GM12873 (cell line): Measurements from ENCODE around the gene KAT7.
A peak's percentile ranks its signal among the peaks of the same experiment; 100 is the strongest.

Experiments
- CTCF ChIP-seq: IDR thresholded peaks from 2 replicates; pipeline ENCODE4 v1.5.1; 2012; ENCODE audit warnings: low read depth, mild to moderate bottlenecking, moderate library complexity, low read length, control low read depth; ENCODE audit not compliant: insufficient read depth; ENCODE audit errors: missing control alignments

The KAT7 gene

DNA sequence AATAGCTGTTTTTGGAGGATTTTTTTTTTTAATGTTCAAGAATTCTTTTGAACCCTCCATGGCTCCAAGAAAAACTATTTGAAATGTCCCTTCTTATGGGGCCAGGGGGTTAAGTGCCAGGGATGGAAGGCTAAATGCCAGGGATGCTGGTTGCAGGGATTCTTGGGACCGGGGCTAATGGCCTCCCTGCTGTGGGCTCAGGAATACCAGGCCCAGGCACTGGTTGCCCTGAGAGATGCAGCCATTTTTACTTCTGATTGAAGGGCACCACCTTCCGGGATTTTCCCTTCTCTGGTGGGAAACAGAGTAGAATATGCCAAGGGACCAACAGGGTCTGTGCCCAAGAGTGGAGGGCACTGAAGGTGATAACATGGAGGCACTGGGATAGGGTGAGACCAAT lies 10.9 kb upstream of the KAT7 start:
- TF ChIP-seq CTCF: no peak

DNA sequence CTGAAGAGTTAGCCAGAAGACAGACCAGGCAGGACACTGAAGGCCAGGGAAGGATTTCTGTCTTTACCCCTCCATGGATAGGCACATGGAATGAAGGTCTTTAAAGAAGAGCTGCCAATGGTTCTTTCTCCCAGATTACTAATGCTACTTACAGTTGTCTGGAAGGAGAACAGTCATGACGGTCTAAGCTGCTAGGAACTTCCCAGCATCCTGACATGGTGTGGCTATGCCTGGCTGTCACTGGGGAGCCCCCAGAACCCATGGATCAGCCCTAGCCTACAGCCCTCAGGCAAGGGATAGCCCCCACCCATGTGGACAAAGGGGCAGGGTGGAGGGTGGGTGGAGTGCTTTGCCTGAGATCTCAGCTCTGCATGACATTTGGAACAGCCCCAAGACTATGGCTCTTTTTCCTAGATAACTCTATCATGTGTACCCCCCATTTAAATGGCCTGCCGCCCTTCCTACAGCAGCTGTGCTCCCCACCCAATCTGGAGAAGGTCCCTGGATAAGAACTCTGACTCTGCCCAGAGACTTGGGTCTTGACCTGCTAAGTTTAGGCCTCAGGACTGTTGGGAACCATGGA lies 9.2 kb upstream of the KAT7 start:
- TF ChIP-seq CTCF: no peak

GRCh38 chr17:49779739-49780231 lies 8.7 kb upstream of the KAT7 start:
- peak; percentile 68 for TF ChIP-seq CTCF

DNA sequence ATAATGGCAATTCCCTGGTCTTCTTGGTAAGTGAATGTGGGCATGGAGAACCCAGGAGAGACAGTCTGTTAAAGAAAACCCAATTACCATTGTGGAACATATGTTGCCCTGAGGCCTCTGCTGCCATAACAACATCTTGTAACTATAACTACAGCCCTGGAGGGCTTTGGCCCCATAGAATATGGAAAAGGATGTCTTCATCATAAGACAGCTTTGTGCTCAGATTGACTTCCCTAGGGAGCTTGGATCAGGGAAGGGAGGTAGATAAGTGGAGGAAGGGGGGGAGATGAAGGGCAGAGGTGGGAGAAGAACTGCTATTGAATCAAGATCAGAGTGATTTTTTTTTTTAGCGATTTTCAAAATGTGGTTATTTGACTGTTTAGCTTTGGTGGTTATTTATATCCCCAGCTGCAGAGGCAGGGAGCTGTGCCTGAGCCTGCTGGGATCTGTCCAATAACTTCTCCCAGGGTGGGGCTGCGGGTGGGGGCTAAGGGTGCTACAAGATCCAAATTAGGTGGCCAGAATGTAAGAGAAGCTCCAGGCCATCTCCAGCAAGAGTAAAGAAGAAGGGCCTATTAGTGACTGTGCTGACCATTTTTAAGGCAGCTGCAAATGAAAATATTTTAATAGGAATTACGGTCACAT lies 5.3 kb upstream of the KAT7 start:
- TF ChIP-seq CTCF: no peak

- no peak for TF ChIP-seq CTCF
These were observed 4.7 kb upstream of the KAT7 start for GRCh38 chr17:49783791-49784190.

DNA sequence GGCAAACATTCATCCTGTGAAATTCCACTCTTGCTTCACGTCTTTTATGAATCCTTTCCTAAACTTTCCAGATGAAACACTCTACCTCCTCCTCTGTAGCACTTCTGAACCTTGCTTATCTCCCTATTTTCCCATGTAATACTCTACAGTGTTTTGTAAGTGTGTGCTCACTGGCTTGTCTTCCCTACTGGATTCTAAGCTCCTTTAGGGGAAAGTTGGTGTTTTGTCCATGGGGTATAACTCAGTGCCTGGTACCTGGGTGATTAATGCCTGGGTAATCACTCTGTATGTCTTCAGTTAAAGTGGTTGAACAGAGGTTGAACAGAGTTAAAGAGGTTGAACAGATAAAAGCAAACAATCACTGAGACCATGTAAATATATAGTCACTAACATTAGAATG lies 3.8 kb upstream of the KAT7 start:
- no peak for TF ChIP-seq CTCF

DNA sequence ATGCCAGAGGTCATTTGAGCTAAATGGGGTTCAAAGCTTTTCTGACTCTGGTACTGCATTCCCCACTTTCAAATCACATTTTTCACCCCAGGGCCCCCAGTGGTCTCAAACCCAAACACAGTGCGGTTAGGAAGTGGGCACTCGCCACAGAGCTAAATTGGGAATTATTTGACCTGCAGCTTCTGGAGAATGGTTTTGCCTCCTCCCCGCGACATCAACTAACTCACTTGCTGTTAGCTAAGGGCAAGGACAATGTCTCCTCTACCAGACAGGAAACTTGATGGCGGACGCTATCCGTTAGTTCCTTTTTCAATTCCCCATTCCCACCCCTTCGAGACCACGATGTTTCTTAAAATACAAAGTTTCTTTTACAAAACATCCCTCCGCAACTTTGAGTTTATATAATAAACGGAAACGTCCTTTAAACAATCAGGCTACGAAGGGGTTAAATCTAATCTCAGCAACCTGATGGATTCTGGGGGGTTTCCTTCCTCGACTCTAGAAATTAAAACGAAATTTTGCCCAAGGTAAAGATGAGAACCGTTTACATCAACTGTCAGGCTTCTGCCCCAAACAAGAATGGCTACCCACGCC lies 500 bp upstream of the KAT7 start:
- TF ChIP-seq CTCF: no peak
